ENCODE data around the gene NTM.

Gene NTM

GRCh38 chr11:131582021-131582525 lies 211.7 kb downstream of the NTM start:
- no peak overlapping the region for H3K4me3 Mint-ChIP-seq
- no peaks in the 10 kb centered on the region for H3K4me1 Mint-ChIP-seq
- no peak for ATAC-seq
- peaks cover 2% of the 10 kb centered on the region for H3K27me3 Mint-ChIP-seq
- no peaks in the 10 kb centered on the region for H3K9me3 Mint-ChIP-seq
- no peaks in the 10 kb centered on the region for H3K36me3 Mint-ChIP-seq (ENCODE audit: low read depth)
- H3K27ac Mint-ChIP-seq = no peak overlapping the region
- DNase-seq = no peak

GRCh38 chr11:131583421-131583820 lies 213.0 kb downstream of the NTM start:
- Mint-ChIP-seq H3K27ac (no peak overlapping the region), H3K9me3 (no peaks in the 10 kb centered on the region), H3K36me3 (ENCODE audit: low read depth) (no peaks in the 10 kb centered on the region), H3K27me3 (peaks cover 2% of the 10 kb centered on the region), H3K4me3 (no peak overlapping the region), H3K4me1 (no peaks in the 10 kb centered on the region)
- DNase-seq (no peak), ATAC-seq (no peak)

GRCh38 chr11:131583938-131584337 lies 213.5 kb downstream of the NTM start:
- ATAC-seq (no peak), DNase-seq (no peak)
- no peak overlapping the region for H3K4me3 Mint-ChIP-seq
- H3K4me1 Mint-ChIP-seq = no peaks in the 10 kb centered on the region
- H3K9me3 Mint-ChIP-seq = no peaks in the 10 kb centered on the region
- H3K27me3 Mint-ChIP-seq = peaks cover 2% of the 10 kb centered on the region
- H3K36me3 Mint-ChIP-seq (ENCODE audit: low read depth) = no peaks in the 10 kb centered on the region
- no peak overlapping the region for H3K27ac Mint-ChIP-seq

- H3K27me3 Mint-ChIP-seq = peaks cover 5% of the 10 kb centered on the region
- no peak for ATAC-seq
- DNase-seq = no peak
Observed at GRCh38 chr11:131584785-131585592, 214.6 kb downstream of the NTM start.

GRCh38 chr11:131588057-131588456 lies 217.6 kb downstream of the NTM start:
- Mint-ChIP-seq H3K36me3 (ENCODE audit: low read depth) (no peaks in the 10 kb centered on the region), H3K27ac (no peak overlapping the region), H3K9me3 (no peaks in the 10 kb centered on the region), H3K4me3 (no peak overlapping the region), H3K4me1 (no peaks in the 10 kb centered on the region), H3K27me3 (peaks cover 5% of the 10 kb centered on the region)
- no peak for DNase-seq
- ATAC-seq = no peak

More at GRCh38 chr11:131584785-131585592, 214.6 kb downstream of the NTM start:
- Mint-ChIP-seq H3K36me3 (ENCODE audit: low read depth) (no peaks in the 10 kb centered on the region), H3K27ac (no peak overlapping the region), H3K4me1 (no peaks in the 10 kb centered on the region), H3K9me3 (no peaks in the 10 kb centered on the region), H3K4me3 (no peak overlapping the region)

- H3K27me3 Mint-ChIP-seq = peaks cover 3% of the 10 kb centered on the region
- DNase-seq (no peak), ATAC-seq (no peak)
- no peaks in the 10 kb centered on the region for H3K9me3 Mint-ChIP-seq
- H3K4me1 Mint-ChIP-seq = no peaks in the 10 kb centered on the region
- no peak overlapping the region for H3K27ac Mint-ChIP-seq
- no peaks in the 10 kb centered on the region for H3K36me3 Mint-ChIP-seq (ENCODE audit: low read depth)
- no peak overlapping the region for H3K4me3 Mint-ChIP-seq
Observed at GRCh38 chr11:131591051-131591461, 220.6 kb downstream of the NTM start.

GRCh38 chr11:131592152-131592551 lies 221.7 kb downstream of the NTM start:
- no peak for DNase-seq
- Mint-ChIP-seq H3K36me3 (ENCODE audit: low read depth) (no peaks in the 10 kb centered on the region), H3K4me3 (no peak overlapping the region), H3K9me3 (no peaks in the 10 kb centered on the region), H3K27me3 (peaks cover 3% of the 10 kb centered on the region), H3K27ac (no peak overlapping the region), H3K4me1 (no peaks in the 10 kb centered on the region)
- no peak for ATAC-seq

GRCh38 chr11:131592734-131593133 lies 222.3 kb downstream of the NTM start:
- Mint-ChIP-seq H3K27me3 (peaks cover 3% of the 10 kb centered on the region), H3K9me3 (no peaks in the 10 kb centered on the region), H3K4me3 (no peak overlapping the region), H3K4me1 (no peaks in the 10 kb centered on the region), H3K27ac (no peak overlapping the region), H3K36me3 (ENCODE audit: low read depth) (no peaks in the 10 kb centered on the region)
- ATAC-seq (no peak), DNase-seq (no peak)

GRCh38 chr11:131593301-131593700 lies 222.9 kb downstream of the NTM start:
- H3K36me3 Mint-ChIP-seq (ENCODE audit: low read depth) = no peaks in the 10 kb centered on the region
- ATAC-seq (no peak), DNase-seq (no peak)
- H3K27me3 Mint-ChIP-seq = peaks cover 3% of the 10 kb centered on the region
- H3K9me3 Mint-ChIP-seq = no peaks in the 10 kb centered on the region
- no peak overlapping the region for H3K27ac Mint-ChIP-seq
- no peak overlapping the region for H3K4me3 Mint-ChIP-seq
- no peaks in the 10 kb centered on the region for H3K4me1 Mint-ChIP-seq

GRCh38 chr11:131595797-131596196 lies 225.4 kb downstream of the NTM start:
- ATAC-seq (no peak), DNase-seq (no peak)
- no peak overlapping the region for H3K4me3 Mint-ChIP-seq
- no peak overlapping the region for H3K27ac Mint-ChIP-seq
- H3K9me3 Mint-ChIP-seq = no peaks in the 10 kb centered on the region
- no peaks in the 10 kb centered on the region for H3K4me1 Mint-ChIP-seq
- peaks cover 3% of the 10 kb centered on the region for H3K27me3 Mint-ChIP-seq
- no peaks in the 10 kb centered on the region for H3K36me3 Mint-ChIP-seq (ENCODE audit: low read depth)

GRCh38 chr11:131597890-131598289 lies 227.5 kb downstream of the NTM start:
- no peak overlapping the region for H3K27ac Mint-ChIP-seq
- H3K27me3 Mint-ChIP-seq = peaks cover 3% of the 10 kb centered on the region
- H3K9me3 Mint-ChIP-seq = no peaks in the 10 kb centered on the region
- no peaks in the 10 kb centered on the region for H3K36me3 Mint-ChIP-seq (ENCODE audit: low read depth)
- H3K4me1 Mint-ChIP-seq = no peaks in the 10 kb centered on the region
- ATAC-seq (no peak), DNase-seq (no peak)
- no peak overlapping the region for H3K4me3 Mint-ChIP-seq

- no peaks in the 10 kb centered on the region for H3K36me3 Mint-ChIP-seq (ENCODE audit: low read depth)
- H3K9me3 Mint-ChIP-seq = no peaks in the 10 kb centered on the region
- DNase-seq = no peak
- H3K4me3 Mint-ChIP-seq = no peak overlapping the region
- peaks cover 3% of the 10 kb centered on the region for H3K27me3 Mint-ChIP-seq
- no peak overlapping the region for H3K27ac Mint-ChIP-seq
- H3K4me1 Mint-ChIP-seq = no peaks in the 10 kb centered on the region
- no peak for ATAC-seq
Observed at GRCh38 chr11:131598305-131598704, 227.9 kb downstream of the NTM start.

- no peaks in the 10 kb centered on the region for H3K36me3 Mint-ChIP-seq (ENCODE audit: low read depth)
- DNase-seq (no peak), ATAC-seq (no peak)
- H3K9me3 Mint-ChIP-seq = no peaks in the 10 kb centered on the region
- no peak overlapping the region for H3K4me3 Mint-ChIP-seq
- H3K27me3 Mint-ChIP-seq = peaks cover 3% of the 10 kb centered on the region
- H3K4me1 Mint-ChIP-seq = no peaks in the 10 kb centered on the region
- no peak overlapping the region for H3K27ac Mint-ChIP-seq
Observed at GRCh38 chr11:131599285-131599684, 228.9 kb downstream of the NTM start.

- Mint-ChIP-seq H3K9me3 (no peaks in the 10 kb centered on the region), H3K4me3 (no peak overlapping the region), H3K27ac (no peak overlapping the region), H3K4me1 (no peaks in the 10 kb centered on the region), H3K36me3 (ENCODE audit: low read depth) (no peaks in the 10 kb centered on the region), H3K27me3 (peaks cover 3% of the 10 kb centered on the region)
- no peak for ATAC-seq
- DNase-seq = no peak
Observed at GRCh38 chr11:131600628-131601027, 230.2 kb downstream of the NTM start.

GRCh38 chr11:131601586-131601985 lies 231.2 kb downstream of the NTM start:
- DNase-seq (no peak), ATAC-seq (no peak)
- Mint-ChIP-seq H3K27me3 (peaks cover 3% of the 10 kb centered on the region), H3K9me3 (no peaks in the 10 kb centered on the region), H3K4me1 (no peaks in the 10 kb centered on the region), H3K36me3 (ENCODE audit: low read depth) (no peaks in the 10 kb centered on the region), H3K4me3 (no peak overlapping the region), H3K27ac (no peak overlapping the region)

All from activated naive CD8-positive, alpha-beta T cell treated with anti-CD3 and anti-CD28 coated beads, Interleukin-2, amount 50 U/mL, for 24 hours (primary cell).